ENCODE measurements around the gene CD79B.

Gene CD79B

DNA sequence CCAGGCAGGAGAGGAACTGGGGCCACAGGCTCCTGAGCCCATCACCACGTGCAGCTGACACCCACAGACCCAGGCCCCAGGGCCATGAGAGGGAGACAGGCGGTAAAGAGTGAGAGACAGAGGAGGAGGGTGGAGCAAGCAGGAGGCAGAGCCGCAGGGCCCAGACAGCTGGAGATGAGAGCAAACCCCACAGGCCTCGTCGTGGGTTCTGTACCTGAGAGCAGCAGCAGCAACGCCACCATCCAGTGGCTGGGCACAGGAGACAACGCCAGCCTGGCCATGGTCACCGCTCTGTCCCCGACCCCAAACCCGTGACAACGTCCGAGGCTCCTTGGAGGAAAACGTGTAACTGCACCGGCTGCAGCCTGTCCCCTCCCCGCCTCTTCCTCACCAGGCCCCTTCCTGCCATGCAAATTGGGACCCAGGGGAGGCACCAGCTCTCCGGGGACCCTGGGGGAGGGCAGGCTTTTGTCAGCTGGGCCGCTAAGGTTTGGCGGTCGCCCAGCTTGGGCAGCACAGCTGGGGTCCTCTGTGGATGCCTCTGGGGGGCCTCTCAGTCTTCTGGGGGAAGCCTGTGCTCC is at the start of gene CD79B:
Gene CD79B (minus strand): TSS at position 351 of the 581 bp plus-strand sequence. CDS start 70 bp downstream, at position 281.
- peak; percentile 89 for DNase-seq (ENCODE audit: low spot score)
- TF ChIP-seq, protein P1, sequence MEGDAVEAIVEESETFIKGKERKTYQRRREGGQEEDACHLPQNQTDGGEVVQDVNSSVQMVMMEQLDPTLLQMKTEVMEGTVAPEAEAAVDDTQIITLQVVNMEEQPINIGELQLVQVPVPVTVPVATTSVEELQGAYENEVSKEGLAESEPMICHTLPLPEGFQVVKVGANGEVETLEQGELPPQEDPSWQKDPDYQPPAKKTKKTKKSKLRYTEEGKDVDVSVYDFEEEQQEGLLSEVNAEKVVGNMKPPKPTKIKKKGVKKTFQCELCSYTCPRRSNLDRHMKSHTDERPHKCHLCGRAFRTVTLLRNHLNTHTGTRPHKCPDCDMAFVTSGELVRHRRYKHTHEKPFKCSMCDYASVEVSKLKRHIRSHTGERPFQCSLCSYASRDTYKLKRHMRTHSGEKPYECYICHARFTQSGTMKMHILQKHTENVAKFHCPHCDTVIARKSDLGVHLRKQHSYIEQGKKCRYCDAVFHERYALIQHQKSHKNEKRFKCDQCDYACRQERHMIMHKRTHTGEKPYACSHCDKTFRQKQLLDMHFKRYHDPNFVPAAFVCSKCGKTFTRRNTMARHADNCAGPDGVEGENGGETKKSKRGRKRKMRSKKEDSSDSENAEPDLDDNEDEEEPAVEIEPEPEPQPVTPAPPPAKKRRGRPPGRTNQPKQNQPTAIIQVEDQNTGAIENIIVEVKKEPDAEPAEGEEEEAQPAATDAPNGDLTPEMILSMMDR (IDR thresholded peaks at IDR 0.05; ENCODE audit: extremely low read depth, insufficient read depth, missing control alignments) = no peak
- in situ Hi-C loops (cut with MboI; ENCODE audit: low pct_unique_long_range_greater_than_20kb, low sequenced_read_pairs, unreplicated experiment) = no loop called here

DNA sequence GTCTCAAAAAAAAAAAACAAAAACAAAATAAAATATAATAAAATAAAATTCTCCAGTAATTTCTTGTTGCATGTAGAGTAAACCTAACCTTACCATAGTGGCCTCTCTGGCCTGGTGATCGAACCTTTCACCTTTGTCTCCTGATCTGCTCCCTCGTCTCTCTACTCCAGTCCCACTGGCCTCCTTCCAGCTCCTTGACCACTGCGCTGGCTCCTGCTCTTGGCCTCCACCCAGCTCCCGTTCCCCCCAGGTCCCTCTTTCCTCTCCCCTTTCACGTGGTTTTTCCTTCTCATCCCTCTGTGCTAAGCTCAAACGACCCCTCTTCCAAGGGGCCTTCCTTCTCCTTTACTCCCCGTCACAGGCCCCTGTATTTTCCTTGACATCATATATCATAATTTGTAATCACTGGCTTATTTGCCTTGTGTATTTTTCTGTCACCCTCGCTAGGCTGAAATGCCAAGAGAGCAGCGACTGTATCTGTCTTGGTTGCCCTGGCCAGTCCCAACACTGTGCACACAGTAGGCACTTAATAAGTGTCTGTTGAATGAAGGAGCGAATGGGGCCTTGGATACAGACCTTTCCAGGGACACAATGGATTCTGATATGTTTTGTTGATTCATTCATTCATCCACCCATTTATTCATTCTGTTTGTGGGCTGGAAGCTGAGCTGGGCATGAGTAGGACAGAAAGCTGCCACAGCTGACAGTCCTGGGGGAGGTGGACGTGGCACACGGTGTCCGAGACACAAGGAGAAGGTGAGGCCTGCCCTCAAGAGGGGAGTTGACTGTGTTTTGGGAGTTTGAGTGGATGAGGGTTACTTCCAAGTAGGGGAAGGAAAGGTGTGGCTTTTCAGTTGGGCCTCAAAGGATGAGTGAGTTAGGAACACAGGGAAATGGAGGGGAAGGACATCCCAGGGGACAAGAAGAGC is 46.4 kb upstream of the CD79B start:
- DNase-seq (ENCODE audit: low spot score) = no peak
- TF ChIP-seq, protein P1 (IDR thresholded peaks at IDR 0.05; ENCODE audit: extremely low read depth, insufficient read depth, missing control alignments) = no peak
- in situ Hi-C loops (cut with MboI; ENCODE audit: low pct_unique_long_range_greater_than_20kb, low sequenced_read_pairs, unreplicated experiment) = no loop called here

DNA sequence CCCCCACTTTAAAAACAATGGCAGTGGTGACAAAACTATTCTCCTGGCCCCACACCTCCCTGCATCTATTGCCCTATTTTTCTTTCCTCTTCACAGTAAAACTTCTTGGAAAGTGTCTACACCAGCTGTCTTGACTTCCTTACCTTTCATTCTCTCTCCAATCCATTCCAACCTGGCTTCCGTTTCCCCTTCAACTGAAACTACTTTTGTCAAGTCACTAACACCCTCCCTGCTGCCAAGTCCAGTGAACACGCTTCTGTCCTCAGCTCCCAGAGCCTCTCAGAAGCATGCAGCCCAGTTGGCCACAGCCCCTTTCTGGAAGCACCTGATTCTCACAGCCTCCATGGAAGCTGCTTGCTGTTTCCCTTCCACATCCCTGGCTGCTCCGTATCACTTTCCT is 44.6 kb upstream of the CD79B start:
- no peak for DNase-seq (ENCODE audit: low spot score)
- TF ChIP-seq, protein P1 (IDR thresholded peaks at IDR 0.05; ENCODE audit: extremely low read depth, insufficient read depth, missing control alignments) = no peak
- in situ Hi-C loops (cut with MboI; ENCODE audit: low pct_unique_long_range_greater_than_20kb, low sequenced_read_pairs, unreplicated experiment) = no loop called here

DNA sequence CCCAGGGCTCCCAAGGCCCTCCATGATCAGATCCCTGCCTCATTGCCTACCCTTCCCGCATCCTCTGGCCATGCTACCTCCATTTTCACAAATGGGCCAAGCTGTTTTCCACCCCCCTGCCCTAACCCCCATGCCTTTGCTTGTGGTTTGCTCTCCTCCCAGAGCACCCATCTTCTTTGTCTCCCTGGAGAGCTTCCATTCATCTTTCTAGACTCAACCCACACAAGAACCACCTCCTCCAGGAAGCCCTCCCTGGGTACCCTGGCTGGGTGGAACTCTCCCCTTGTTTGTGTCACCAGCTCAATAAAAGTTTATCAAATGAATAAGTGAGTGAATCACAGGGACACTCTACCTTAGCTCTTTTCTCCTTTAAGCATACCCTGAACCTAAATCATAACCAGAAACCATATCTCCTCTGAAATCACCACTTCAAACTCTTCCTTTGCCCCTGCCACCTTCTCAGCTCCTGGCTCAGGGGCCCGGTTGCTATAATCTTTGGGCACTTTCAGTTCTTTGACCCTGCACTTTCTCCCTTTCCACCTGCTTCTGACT is 43.5 kb upstream of the CD79B start:
- no peak for DNase-seq (ENCODE audit: low spot score)
- in situ Hi-C loops (cut with MboI; ENCODE audit: low pct_unique_long_range_greater_than_20kb, low sequenced_read_pairs, unreplicated experiment) = no loop called here
- TF ChIP-seq, protein P1 (IDR thresholded peaks at IDR 0.05; ENCODE audit: extremely low read depth, insufficient read depth, missing control alignments) = no peak

DNA sequence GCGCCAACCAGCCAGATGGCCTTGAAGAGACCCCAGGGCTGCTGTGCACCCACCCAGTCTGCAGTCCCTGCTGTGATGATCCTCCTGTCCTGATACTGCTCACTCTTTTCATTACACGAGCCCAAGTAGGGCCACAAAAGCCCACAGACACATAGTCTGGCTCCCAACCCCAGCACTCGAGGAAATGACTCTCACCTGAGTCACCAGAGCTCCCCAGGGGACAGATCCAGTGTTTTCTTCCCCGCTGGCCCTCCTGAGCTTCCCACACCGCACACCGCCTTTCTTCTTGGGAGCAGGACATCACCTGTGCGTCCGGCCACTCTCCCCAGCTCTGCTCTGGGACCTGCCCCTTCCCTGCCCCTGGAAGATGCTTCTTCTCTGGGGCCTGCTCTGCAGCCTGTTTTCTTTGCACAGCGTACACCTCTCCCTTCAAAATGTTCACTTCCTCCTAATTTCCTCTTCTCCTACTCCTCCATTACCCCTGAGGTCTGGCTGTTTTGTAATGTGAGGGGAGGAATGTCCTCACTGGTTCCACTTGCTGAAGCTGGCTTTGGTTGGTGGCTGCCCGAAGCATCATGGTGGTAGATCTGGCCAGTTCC is 42.6 kb upstream of the CD79B start:
- in situ Hi-C loops (cut with MboI; ENCODE audit: low pct_unique_long_range_greater_than_20kb, low sequenced_read_pairs, unreplicated experiment) = no loop called here
- TF ChIP-seq, protein P1 (IDR thresholded peaks at IDR 0.05; ENCODE audit: extremely low read depth, insufficient read depth, missing control alignments) = no peak
- no peak for DNase-seq (ENCODE audit: low spot score)

DNA sequence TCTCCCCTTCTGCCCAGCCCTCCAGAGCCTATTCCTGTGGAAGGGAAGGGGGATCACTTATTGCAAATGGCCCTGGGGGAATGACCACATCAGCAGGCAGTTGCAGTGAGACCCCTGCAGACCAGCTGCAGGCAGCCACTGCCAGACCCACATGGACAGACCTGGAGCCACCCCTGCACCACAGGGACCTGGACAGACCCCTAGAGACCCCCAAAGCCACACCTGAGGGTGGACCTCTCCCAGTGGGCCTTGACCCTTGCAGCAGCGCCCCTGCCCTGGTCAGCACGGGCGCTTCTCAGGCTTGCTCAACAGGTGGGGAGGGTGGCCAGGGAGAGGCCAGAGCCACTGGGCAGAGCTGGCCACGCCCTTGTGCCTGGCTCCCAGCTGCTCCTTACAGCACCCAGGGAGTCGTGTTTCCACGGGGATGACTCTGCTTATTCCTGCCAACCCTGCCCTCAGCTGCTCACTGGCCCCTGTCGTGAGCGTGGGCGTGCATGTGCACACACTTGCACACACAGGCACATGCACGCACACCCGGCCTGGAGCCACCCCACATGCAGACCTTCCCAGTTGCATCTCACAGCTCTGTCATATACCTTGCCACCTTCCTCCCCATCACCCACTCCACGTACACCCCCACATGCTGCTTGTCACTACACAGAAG is 41.9 kb upstream of the CD79B start:
- in situ Hi-C loops (cut with MboI; ENCODE audit: low pct_unique_long_range_greater_than_20kb, low sequenced_read_pairs, unreplicated experiment) = no loop called here
- DNase-seq (ENCODE audit: low spot score) = no peak
- TF ChIP-seq, protein P1 (IDR thresholded peaks at IDR 0.05; ENCODE audit: extremely low read depth, insufficient read depth, missing control alignments) = no peak

Data from GM13977 (cell line).